Smooth muscle cell (in vitro differentiated cells): ENCODE measurements around the gene GATB. TPM values are rescaled to one million over a fixed set of nuclear protein-coding genes. Genes with fewer than 3 reads are reported as not detected.

ENCODE experiments used
- DNase-seq: peaks from one replicate; lab custom pipeline; 2025; ENCODE audit not compliant: unreplicated experiment; lab: John Stamatoyannopoulos, UW
- H2AFZ ChIP-seq: fragments of 200-600 bp; sonication (generic); 2 replicates; pipeline ENCODE4 v1.6.0; 2016; ENCODE audit warnings: antibody characterized with exemption, low read depth, mild to moderate bottlenecking
- H3F3A ChIP-seq: fragments of 200-600 bp; sonication (generic); 2 replicates; pipeline ENCODE4 v1.6.0; 2017; ENCODE audit warnings: antibody characterized with exemption, low read depth
- H3K27ac ChIP-seq: fragments of 200-600 bp; sonication (generic); 2 replicates; pipeline ENCODE4 v1.5.1; 2016; ENCODE audit warnings: low read depth, mild to moderate bottlenecking
- H3K27me3 ChIP-seq: fragments of 200-600 bp; sonication (generic); 2 replicates; pipeline ENCODE4 v1.6.1; 2016; ENCODE audit warnings: low read depth, mild to moderate bottlenecking
- H3K36me3 ChIP-seq: fragments of 200-600 bp; sonication (generic); 2 replicates; pipeline ENCODE4 v1.5.1; 2016; ENCODE audit warnings: low read depth
- H3K4me1 ChIP-seq: fragments of 200-600 bp; sonication (generic); 2 replicates; pipeline ENCODE4 v1.5.1; 2016; ENCODE audit warnings: low read depth
- H3K4me2 ChIP-seq: fragments of 200-600 bp; sonication (generic); 2 replicates; pipeline ENCODE4 v1.6.0; 2016; ENCODE audit warnings: mild to moderate bottlenecking
- H3K4me3 ChIP-seq: fragments of 200-600 bp; sonication (generic); 2 replicates; pipeline ENCODE4 v1.5.1; 2016; ENCODE audit warnings: mild to moderate bottlenecking
- H3K79me2 ChIP-seq: fragments of 200-600 bp; sonication (generic); 2 replicates; pipeline ENCODE4 v1.6.0; 2016; ENCODE audit warnings: low read depth, mild to moderate bottlenecking
- H3K9ac ChIP-seq: fragments of 200-600 bp; sonication (generic); 2 replicates; pipeline ENCODE4 v1.6.0; 2016; ENCODE audit warnings: low read depth
- H3K9me3 ChIP-seq: fragments of 200-600 bp; sonication (generic); replicated peaks from 2 replicates; pipeline ENCODE4 v1.5.1; 2016; ENCODE audit warnings: low read depth
- H4K20me1 ChIP-seq: fragments of 200-600 bp; sonication (generic); 2 replicates; pipeline ENCODE4 v1.6.0; 2016; ENCODE audit warnings: low read depth
- WGBS: methylation state at CpG from one replicate; pipeline ENCODE4 v1.1.7; 2016; ENCODE audit warnings: low lambda C conversion rate; 5-methylcytosine and 5-hydroxymethylcytosine counted together
- polyA plus RNA-seq: library from polyadenylated mRNA; unstranded; fragments of >200 nt; fragmentation: Nextera tagmentation; extraction: Ambion mirVana; gene quantifications from 2 replicates; pipeline ENCODE4 v1.2.1, GENCODE V29; 2016
- total RNA-seq: library from RNA; depleted of rRNA; stranded (reverse); fragments of >200 nt; gene quantifications from 2 replicates; pipeline ENCODE4 v1.2.3, GENCODE V29; 2014
- TF ChIP-seq, protein P1 (sequence below): fragments of 200-600 bp; sonication (generic); IDR thresholded peaks from 2 replicates; pipeline ENCODE4 v1.5.1; 2017; ENCODE audit warnings: borderline replicate concordance, mild to moderate bottlenecking, antibody characterized with exemption; ENCODE audit not compliant: insufficient read depth, poor library complexity, severe bottlenecking

GATB gene
- total and polyA plus RNA-seq, 2 experiments from 2014 or later: 15.7 to 17.6 TPM

DNA sequence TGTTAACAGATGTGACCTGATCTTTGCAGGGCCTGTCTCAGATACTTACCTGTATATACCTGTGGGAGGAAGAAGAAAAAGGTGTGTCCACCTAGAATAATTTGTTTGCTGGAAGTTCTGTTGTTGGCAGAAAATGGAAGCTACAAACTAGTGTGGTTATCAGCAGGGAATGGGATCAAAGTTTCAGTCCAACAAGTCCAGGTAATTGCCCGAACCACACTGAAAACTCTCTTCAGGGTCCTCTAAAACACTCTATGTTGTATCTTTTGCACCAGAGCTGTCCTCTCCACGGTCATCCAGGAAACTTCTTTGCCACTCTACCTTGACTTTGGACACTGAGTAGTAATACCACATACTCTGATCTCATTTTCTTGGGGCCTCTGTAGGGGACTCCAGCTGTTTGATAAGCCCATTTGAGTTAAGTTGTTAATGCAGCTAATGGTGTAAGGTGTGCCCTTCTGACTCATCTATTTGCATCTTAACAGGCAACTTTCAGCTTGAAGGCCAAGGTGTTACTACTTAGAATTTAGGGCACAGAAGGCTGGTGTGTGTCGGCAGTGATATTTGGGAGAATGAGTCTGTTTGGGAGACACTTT, 38.7 kb upstream of the GATB start:
- no peaks in the 10 kb centered on the region for H3K79me2 ChIP-seq
- no peaks in the 10 kb centered on the region for H3K4me1 ChIP-seq
- H3F3A ChIP-seq: no peaks in the 10 kb centered on the region
- TF ChIP-seq, protein P1, sequence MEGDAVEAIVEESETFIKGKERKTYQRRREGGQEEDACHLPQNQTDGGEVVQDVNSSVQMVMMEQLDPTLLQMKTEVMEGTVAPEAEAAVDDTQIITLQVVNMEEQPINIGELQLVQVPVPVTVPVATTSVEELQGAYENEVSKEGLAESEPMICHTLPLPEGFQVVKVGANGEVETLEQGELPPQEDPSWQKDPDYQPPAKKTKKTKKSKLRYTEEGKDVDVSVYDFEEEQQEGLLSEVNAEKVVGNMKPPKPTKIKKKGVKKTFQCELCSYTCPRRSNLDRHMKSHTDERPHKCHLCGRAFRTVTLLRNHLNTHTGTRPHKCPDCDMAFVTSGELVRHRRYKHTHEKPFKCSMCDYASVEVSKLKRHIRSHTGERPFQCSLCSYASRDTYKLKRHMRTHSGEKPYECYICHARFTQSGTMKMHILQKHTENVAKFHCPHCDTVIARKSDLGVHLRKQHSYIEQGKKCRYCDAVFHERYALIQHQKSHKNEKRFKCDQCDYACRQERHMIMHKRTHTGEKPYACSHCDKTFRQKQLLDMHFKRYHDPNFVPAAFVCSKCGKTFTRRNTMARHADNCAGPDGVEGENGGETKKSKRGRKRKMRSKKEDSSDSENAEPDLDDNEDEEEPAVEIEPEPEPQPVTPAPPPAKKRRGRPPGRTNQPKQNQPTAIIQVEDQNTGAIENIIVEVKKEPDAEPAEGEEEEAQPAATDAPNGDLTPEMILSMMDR: no peak
- WGBS: 77% methylated on average over 3 of the region's 3 CpGs
- no peak overlapping the region for H3K4me2 ChIP-seq
- H3K27ac ChIP-seq: no peak overlapping the region
- no peak overlapping the region for H2AFZ ChIP-seq
- no peak overlapping the region for H3K9ac ChIP-seq
- H3K9me3 ChIP-seq: no peaks in the 10 kb centered on the region
- H4K20me1 ChIP-seq: no peaks in the 10 kb centered on the region
- DNase-seq: no peak
- H3K36me3 ChIP-seq: no peaks in the 10 kb centered on the region
- no peaks in the 10 kb centered on the region for H3K27me3 ChIP-seq
- H3K4me3 ChIP-seq: no peak overlapping the region

DNA sequence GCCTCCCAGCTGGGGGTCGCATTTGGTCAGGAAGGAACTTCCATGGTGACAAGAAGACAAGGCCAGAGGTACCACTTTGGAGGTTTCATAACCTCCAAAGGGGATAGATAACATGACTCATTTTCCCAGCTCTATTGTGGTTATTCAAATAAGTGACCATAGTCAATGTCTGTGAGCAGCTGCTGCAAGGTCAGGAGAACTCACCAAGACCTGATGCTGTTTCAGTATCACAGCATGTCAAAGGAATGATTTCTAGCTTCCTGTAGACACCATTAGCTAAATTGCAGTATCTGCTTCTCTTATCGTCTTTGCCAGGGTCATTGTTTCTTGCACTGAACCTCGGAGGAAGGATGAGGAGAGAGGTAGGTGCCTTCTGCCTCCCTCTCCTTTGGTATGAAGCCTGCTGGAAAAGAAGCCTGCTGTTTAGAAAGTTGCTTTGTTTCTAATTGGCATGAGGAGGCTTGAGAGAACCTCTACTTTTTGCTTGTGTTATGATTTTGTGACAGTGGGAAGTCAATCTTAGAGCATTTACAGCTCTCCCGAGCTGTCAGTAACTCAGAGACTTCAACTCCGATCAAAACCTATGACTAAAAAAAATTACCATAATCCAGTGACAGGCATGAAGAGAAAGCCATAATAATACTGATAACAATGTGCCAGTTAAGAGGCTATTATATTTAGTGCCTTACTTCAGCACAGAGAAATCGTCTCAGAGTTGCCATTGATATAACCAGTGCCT, 38.0 kb upstream of the GATB start:
- H3K9ac ChIP-seq: no peak overlapping the region

DNA sequence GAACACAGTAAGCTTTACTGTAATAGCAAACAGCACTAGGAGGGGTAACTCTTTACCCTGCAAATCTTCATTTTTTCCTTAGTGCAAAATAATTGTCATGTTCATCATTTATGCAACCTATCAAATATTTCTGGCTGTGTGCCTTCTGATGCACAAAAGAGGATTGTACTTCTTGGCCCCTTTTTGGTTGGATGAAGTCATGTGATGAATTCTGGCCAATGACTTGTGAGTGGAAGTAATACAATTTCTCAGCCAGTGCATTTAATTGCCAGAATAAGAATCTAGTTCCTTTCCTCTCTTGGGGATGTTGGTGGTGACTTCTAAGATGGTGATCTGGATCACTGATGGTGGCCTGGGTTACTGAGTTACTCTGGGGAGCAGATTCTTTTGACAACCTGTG, 37.0 kb upstream of the GATB start:
- no peak overlapping the region for H2AFZ ChIP-seq
- H3K9me3 ChIP-seq: no peaks in the 10 kb centered on the region
- TF ChIP-seq, protein P1: no peak
- H3K4me2 ChIP-seq: no peak overlapping the region
- no peak for DNase-seq
- H3K9ac ChIP-seq: no peak overlapping the region
- no peaks in the 10 kb centered on the region for H3K36me3 ChIP-seq
- no peak overlapping the region for H3K4me3 ChIP-seq
- H3K27me3 ChIP-seq: no peaks in the 10 kb centered on the region
- H3F3A ChIP-seq: no peaks in the 10 kb centered on the region
- H4K20me1 ChIP-seq: no peaks in the 10 kb centered on the region
- no peaks in the 10 kb centered on the region for H3K79me2 ChIP-seq
- H3K4me1 ChIP-seq: no peaks in the 10 kb centered on the region
- no peak overlapping the region for H3K27ac ChIP-seq

More for the DNA sequence above, 38.0 kb upstream of the GATB start:
- Histone ChIP-seq H3K79me2 (no peaks in the 10 kb centered on the region), H4K20me1 (no peaks in the 10 kb centered on the region), H3K9me3 (no peaks in the 10 kb centered on the region), H3F3A (no peaks in the 10 kb centered on the region), H3K36me3 (no peaks in the 10 kb centered on the region), H3K27me3 (no peaks in the 10 kb centered on the region), H3K4me1 (no peaks in the 10 kb centered on the region), H3K4me2 (no peak overlapping the region), H3K4me3 (no peak overlapping the region), H3K27ac (no peak overlapping the region), H2AFZ (no peak overlapping the region)
- 80% methylated on average over 6 of the region's 6 CpGs for WGBS
- TF ChIP-seq, protein P1: no peak
- DNase-seq: no peak

DNA sequence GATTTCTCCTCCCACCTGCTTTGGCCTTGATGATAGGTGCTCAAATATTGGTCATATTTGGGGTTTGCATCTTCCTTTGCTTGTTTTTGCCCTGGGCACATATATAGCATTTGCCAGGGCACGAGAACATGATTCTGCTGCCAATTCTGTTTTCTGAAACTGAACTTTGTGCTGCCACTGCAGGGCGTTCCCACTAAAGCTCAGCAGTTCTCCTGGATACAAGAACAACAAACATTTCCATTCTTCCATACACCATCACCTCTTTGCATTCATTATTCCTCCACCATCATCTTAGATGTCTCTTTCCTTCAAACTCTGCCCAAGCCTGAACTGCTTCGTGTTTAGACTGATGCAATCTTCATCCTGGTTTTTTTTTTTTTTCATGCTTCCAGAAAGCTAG, 36.3 kb upstream of the GATB start:
- no peaks in the 10 kb centered on the region for H4K20me1 ChIP-seq
- TF ChIP-seq, protein P1: no peak
- WGBS: 82% methylated on average over 3 of the region's 3 CpGs
- no peaks in the 10 kb centered on the region for H3F3A ChIP-seq
- H3K9me3 ChIP-seq: no peaks in the 10 kb centered on the region
- no peaks in the 10 kb centered on the region for H3K79me2 ChIP-seq
- no peaks in the 10 kb centered on the region for H3K36me3 ChIP-seq
- H3K27me3 ChIP-seq: no peaks in the 10 kb centered on the region
- H3K4me1 ChIP-seq: no peaks in the 10 kb centered on the region
- H2AFZ ChIP-seq: no peak overlapping the region
- no peak for DNase-seq
- H3K27ac ChIP-seq: no peak overlapping the region
- H3K4me2 ChIP-seq: no peak overlapping the region
- H3K4me3 ChIP-seq: no peak overlapping the region
- no peak overlapping the region for H3K9ac ChIP-seq
